IMR-90 (cell line): ENCODE data around the gene VSNL1.

Source experiments
- CEBPB ChIP-seq: IDR thresholded peaks from 2 replicates; pipeline ENCODE4 v1.6.1; 2012; ENCODE audit warnings: low read depth, low read length, improper control_type of control experiment
- MXI1 ChIP-seq: IDR thresholded peaks from 2 replicates; pipeline ENCODE4 v1.6.1; 2012; ENCODE audit warnings: low read depth, mild to moderate bottlenecking, low read length, moderate library complexity, borderline replicate concordance
- POLR2A ChIP-seq: IDR thresholded peaks from 2 replicates; pipeline ENCODE4 v1.6.1; 2012; ENCODE audit warnings: mild to moderate bottlenecking, low read depth, low read length
- RAD21 ChIP-seq: IDR thresholded peaks from 2 replicates; pipeline ENCODE4 v1.6.1; 2012; ENCODE audit warnings: low read length, improper control_type of control experiment
- RCOR1 ChIP-seq: IDR thresholded peaks from 2 replicates; pipeline ENCODE4 v1.6.1; 2012; ENCODE audit warnings: mild to moderate bottlenecking, low read length, improper control_type of control experiment; ENCODE audit not compliant: insufficient replicate concordance
- RFX5 ChIP-seq: IDR thresholded peaks from 2 replicates; pipeline ENCODE4 v1.8.0; 2012; ENCODE audit warnings: low read depth, mild to moderate bottlenecking, low read length, moderate library complexity
- TF ChIP-seq, protein P1 (sequence below): conservative IDR thresholded peaks from 2 replicates; pipeline ENCODE4 v1.5.1; 2012; ENCODE audit warnings: mild to moderate bottlenecking, low read depth, low read length, improper control_type of control experiment
- TF ChIP-seq, protein P2 (sequence below): fragments of 150-350 bp; IDR thresholded peaks from 2 replicates; pipeline ENCODE4 v1.6.1; 2017; ENCODE audit warnings: mild to moderate bottlenecking, antibody characterized with exemption, low read length, low read depth

DNA sequence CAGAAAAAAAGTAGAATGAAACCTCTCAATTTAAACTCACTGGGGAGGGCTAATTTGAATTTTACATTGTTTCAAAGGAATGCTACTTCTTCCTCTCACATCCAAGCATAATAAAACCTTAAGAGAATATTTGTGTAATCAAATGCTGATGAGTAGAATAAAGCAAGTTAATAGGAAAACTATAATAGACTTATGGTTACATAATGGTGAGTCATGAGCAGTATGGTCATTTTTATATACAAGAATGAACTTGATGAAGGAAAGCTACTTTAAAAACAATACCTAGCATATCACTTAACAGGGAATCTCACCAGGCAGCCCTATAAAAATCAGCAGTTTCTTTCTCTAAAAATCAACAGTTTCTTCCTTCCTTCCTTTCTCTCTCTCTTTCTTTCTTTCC is 80.3 kb downstream of the VSNL1 start:
- TF ChIP-seq, protein P1, sequence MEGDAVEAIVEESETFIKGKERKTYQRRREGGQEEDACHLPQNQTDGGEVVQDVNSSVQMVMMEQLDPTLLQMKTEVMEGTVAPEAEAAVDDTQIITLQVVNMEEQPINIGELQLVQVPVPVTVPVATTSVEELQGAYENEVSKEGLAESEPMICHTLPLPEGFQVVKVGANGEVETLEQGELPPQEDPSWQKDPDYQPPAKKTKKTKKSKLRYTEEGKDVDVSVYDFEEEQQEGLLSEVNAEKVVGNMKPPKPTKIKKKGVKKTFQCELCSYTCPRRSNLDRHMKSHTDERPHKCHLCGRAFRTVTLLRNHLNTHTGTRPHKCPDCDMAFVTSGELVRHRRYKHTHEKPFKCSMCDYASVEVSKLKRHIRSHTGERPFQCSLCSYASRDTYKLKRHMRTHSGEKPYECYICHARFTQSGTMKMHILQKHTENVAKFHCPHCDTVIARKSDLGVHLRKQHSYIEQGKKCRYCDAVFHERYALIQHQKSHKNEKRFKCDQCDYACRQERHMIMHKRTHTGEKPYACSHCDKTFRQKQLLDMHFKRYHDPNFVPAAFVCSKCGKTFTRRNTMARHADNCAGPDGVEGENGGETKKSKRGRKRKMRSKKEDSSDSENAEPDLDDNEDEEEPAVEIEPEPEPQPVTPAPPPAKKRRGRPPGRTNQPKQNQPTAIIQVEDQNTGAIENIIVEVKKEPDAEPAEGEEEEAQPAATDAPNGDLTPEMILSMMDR: no peak
- TF ChIP-seq, protein P2, sequence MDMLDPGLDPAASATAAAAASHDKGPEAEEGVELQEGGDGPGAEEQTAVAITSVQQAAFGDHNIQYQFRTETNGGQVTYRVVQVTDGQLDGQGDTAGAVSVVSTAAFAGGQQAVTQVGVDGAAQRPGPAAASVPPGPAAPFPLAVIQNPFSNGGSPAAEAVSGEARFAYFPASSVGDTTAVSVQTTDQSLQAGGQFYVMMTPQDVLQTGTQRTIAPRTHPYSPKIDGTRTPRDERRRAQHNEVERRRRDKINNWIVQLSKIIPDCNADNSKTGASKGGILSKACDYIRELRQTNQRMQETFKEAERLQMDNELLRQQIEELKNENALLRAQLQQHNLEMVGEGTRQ: no peak
- TF ChIP-seq RAD21 (no peak), POLR2A (no peak), RCOR1 (no peak), RFX5 (no peak), CEBPB (no peak), MXI1 (no peak)
